HFF-Myc (cell line): ENCODE results near the gene SLC22A4.

ENCODE experiments used
- DNase-seq: peaks from one replicate; pipeline ENCODE4 v3.0.0-alpha.2; 2011; ENCODE audit warnings: low read depth; ENCODE audit errors: extremely low read depth
- H3K4me3 ChIP-seq: replicated peaks from 2 replicates; pipeline ENCODE4 v1.5.1; 2011; ENCODE audit warnings: low read depth, mild to moderate bottlenecking, control low read depth, low read length
- TF ChIP-seq, protein P1 (sequence below): IDR thresholded peaks from 2 replicates; pipeline ENCODE4 v1.5.1; 2012; ENCODE audit warnings: mild to moderate bottlenecking, low read depth, low read length, control low read depth; ENCODE audit errors: missing control alignments

SLC22A4 gene

DNA sequence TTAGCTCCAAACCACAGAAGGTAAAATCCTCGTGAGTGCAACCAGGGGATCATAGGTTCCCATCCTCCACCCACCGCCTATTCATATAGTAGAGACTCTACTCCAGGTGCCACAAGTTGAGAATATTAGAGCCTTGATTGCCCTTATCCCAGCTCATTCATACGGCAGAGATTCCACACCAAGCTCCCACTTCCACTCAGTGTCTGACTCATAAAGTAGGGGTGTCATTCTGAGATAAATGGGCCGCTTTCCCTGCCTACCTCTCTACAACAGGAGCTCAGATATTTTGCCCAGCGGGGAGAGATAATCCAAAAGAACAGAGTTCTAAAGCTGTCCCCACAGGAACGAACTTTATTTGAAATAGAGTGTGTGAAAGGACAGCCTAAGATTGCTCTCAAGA, 9.4 kb downstream of the SLC22A4 start:
- no peak overlapping the region for H3K4me3 ChIP-seq
- DNase-seq = no peak
- TF ChIP-seq, protein P1, sequence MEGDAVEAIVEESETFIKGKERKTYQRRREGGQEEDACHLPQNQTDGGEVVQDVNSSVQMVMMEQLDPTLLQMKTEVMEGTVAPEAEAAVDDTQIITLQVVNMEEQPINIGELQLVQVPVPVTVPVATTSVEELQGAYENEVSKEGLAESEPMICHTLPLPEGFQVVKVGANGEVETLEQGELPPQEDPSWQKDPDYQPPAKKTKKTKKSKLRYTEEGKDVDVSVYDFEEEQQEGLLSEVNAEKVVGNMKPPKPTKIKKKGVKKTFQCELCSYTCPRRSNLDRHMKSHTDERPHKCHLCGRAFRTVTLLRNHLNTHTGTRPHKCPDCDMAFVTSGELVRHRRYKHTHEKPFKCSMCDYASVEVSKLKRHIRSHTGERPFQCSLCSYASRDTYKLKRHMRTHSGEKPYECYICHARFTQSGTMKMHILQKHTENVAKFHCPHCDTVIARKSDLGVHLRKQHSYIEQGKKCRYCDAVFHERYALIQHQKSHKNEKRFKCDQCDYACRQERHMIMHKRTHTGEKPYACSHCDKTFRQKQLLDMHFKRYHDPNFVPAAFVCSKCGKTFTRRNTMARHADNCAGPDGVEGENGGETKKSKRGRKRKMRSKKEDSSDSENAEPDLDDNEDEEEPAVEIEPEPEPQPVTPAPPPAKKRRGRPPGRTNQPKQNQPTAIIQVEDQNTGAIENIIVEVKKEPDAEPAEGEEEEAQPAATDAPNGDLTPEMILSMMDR = no peak

DNA sequence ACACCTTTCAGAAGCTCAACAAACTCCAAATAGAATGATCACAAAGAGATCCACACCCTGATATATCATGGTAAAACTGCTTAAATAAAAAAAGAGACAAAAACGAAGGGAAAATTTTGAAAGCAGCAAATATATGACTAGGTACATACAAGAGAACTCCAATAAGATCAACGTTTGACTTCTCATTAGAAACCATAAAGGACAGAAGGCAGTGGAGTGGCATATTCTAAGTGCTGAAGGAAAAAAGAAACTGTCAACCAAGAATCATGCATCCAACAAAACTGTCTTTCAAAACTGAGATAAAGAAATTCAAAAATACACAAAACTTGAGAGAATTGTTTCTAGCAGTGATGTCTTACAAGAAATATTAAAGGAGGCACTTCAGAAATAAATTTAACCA, 11.2 kb downstream of the SLC22A4 start:
- TF ChIP-seq, protein P1 = no peak
- no peak overlapping the region for H3K4me3 ChIP-seq

DNA sequence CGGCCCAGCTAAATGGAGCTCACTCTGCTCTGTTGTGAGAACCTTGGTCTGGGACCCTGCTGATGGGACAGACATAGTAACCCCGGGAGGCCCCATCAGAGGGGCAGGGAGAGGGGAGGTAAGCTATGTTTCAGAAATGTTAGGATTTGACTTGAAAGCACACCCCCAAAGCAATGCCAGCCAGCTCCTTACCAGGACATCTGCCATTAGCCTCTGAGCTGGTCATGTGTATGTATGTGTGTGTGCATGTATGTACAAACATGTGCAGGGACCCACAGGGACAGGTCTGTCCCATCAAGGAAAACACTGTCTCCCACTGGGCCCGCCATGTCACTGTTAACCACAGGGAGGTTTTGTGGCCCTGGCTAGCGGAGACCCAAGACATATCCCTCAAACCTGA, 14.5 kb downstream of the SLC22A4 start:
- no peak for DNase-seq
- no peak overlapping the region for H3K4me3 ChIP-seq
- TF ChIP-seq, protein P1 = no peak

More for the DNA sequence above, 11.2 kb downstream of the SLC22A4 start:
- no peak for DNase-seq

DNA sequence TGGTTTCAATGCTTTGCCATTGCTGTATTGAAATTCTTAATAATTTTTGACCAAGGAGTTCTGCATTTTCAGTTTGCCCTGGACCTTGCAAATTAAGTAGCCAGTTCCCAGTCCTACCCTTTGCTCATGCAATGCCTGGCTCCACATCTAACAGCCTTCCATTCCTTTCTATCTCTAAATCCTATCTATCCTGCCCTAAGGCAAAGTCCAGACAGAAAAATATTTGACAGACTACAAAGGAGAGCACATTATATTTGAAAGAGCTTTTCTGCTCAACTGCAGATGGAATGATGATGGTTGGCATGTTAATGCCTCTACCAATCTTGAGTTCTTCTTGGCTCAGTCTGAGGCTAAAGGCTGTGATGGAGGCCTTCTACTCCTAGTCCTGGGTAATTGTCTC, 15.5 kb downstream of the SLC22A4 start:
- no peak for DNase-seq
- TF ChIP-seq, protein P1 = no peak
- no peak overlapping the region for H3K4me3 ChIP-seq

DNA sequence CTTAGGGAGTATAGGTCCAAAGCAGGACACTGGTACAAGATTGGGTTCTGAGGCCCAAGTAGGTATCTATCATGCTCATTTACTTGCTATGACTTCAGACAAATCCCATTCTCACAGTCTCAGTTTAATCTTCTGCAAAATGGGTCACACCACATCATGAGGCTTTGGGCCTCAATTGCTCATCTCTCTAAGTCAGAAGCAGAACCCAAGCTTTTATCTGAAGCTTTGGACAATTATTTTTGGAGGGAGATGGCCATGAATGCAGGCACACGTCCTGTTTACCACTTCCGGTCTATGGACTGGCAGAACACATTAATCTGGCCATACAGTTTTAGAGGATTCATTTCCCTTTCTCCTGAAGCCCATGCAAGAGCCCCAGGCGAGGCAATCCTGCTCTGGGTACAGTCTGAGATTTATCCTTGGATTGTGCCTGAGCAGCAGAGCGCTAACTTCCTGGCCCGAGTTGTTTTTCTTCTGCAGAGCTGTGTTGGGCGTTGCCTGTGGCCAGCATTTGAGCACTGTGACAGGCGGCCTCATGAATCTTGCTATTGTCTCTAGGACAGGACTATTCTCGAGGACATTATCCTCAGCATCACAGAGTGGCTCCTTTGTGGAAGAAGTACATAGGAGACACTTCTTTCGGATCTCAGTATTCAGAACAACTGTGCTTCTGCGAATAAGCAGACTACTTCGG, 16.1 kb downstream of the SLC22A4 start:
- no peak for DNase-seq
- TF ChIP-seq, protein P1 = no peak
- H3K4me3 ChIP-seq = no peak overlapping the region

DNA sequence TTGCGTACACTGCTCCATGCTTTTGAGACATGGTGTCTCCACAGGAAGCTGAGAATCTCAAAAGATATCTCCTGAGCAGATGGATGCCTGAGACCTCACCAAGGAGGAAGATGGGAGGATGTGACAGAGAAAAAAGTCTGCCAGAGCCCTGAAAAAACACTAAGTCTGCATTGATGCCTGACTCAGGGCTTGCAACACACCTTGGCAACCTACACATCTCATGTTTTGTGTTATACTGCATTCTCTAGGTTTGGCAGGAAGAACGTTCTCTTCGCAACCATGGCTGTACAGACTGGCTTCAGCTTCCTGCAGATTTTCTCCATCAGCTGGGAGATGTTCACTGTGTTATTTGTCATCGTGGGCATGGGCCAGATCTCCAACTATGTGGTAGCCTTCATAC, 19.2 kb downstream of the SLC22A4 start:
- no peak overlapping the region for H3K4me3 ChIP-seq
- no peak for DNase-seq
- TF ChIP-seq, protein P1 = no peak

DNA sequence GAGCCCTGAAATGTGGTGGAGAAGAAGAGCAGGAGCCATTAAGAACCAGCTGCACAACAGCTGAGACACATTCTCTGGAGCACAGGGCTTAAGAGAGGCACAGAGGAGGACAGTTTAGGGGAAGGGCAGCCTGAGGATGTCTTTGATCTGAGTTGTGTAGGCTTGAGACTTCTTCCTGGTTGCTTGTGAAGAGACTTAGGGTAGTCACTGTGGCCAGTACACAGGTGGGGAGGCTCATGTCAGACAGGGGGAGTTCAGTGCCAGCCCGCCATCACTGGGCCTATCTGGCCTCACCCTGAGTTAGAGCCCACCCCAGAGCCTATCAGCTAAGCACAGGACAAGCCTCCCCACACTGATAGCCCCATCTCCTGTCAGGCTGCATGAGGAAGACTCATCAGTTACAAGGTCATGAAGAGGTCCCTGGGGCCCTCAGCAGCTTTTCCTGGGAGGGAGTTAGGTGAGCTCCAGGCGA, 19.8 kb downstream of the SLC22A4 start:
- TF ChIP-seq, protein P1 = no peak
- H3K4me3 ChIP-seq = no peak overlapping the region

More for the DNA sequence above, 19.8 kb downstream of the SLC22A4 start:
- DNase-seq = no peak
